SK-N-SH treated with all-trans-retinoic acid at 6 μM for 48 hours (cell line): ENCODE data around the gene B3GAT1.

Experiments used
- ARNTL ChIP-seq: fragments of 450-650 bp; formaldehyde crosslinking; IDR thresholded peaks from 2 replicates; pipeline ENCODE4 v1.5.0; 2020; ENCODE audit warnings: low read depth, mild to moderate bottlenecking, moderate library complexity, borderline replicate concordance
- BACH2 ChIP-seq: fragments of 250-450 bp; sonication (Bioruptor Pico); IDR thresholded peaks from 2 replicates; pipeline ENCODE4 v1.9.0; 2021; ENCODE audit warnings: mild to moderate bottlenecking, borderline replicate concordance
- ZFP30 ChIP-seq: fragments of 450-650 bp; formaldehyde crosslinking; IDR thresholded peaks from 2 replicates; pipeline ENCODE4 v1.5.0; 2022; ENCODE audit warnings: mild to moderate bottlenecking, moderate library complexity

DNA sequence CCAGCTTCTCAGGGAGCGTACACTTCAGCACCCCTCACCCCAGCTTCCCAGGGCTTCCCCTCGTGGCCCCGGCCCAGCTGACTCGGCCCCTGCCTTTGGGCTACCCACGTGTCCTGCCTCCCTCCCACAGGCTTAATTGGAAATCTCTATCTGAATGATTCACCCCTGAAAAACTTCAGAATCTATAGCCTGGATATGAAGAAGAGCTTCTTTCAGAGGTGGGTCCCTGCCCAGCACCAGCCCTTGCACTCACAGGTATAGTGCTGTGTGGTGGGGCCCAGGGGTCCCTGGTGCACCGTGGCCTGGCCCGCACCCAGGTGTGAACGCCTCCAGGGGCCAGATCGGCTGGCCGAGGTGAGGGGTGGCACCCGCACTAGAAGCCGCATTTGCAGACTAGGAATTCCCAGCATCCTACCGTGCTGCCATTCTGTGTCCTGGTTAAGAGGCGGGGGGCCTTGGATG, 38.4 kb downstream of the B3GAT1 start:
- TF ChIP-seq BACH2 (no peak), ZFP30 (CRISPR knock-in tag) (no peak), ARNTL (no peak)
